Right atrium auricular region (tissue), 2 donors: Measurements from ENCODE around the gene PRELID1. TPM values are rescaled to one million over a fixed set of nuclear protein-coding genes. Genes with fewer than 3 reads are reported as not detected.

Experiments used
- DNase-seq: peaks from one replicate; pipeline ENCODE4 v3.0.0-alpha.2; 2019; ENCODE audit warnings: low spot score
- H3K27ac ChIP-seq, 2 donors: fragments of 200-600 bp; sonication (generic); 1 replicate in 1 of 2; 2 replicates in 1 of 2; pipeline ENCODE4 v1.5.1; 2016 to 2019
- H3K27me3 ChIP-seq, 2 donors: fragments of 200-600 bp; sonication (generic); one replicate each; pipeline versions ENCODE4 v1.5.1 to v1.6.0; 2017 to 2019
- H3K36me3 ChIP-seq: fragments of 200-600 bp; sonication (generic); one replicate; pipeline ENCODE4 v1.5.1; 2016
- H3K4me1 ChIP-seq, 2 donors: fragments of 200-600 bp; sonication (generic); one replicate each; pipeline versions ENCODE4 v1.5.1 to v1.6.0; 2017 to 2019
- H3K4me3 ChIP-seq, 2 donors: fragments of 200-600 bp; sonication (generic); 1 replicate in 1 of 2; 2 replicates in 1 of 2; pipeline ENCODE4 v1.5.1; 2017 to 2019; ENCODE audit warnings: mild to moderate bottlenecking in 1 of 2, moderate library complexity in 1 of 2
- H3K9me3 ChIP-seq, 2 donors: fragments of 200-600 bp; sonication (generic); one replicate each; pipeline ENCODE4 v1.5.1; 2019
- CTCF ChIP-seq, 2 donors: fragments of 200-600 bp; sonication (generic); IDR thresholded peaks; one replicate each; pipeline ENCODE4 v1.5.1; 2019; ENCODE audit warnings: antibody characterized with exemption in 2 of 2
- total RNA-seq, 2 donors: library from RNA; depleted of rRNA; stranded (reverse); fragments of >200 nt; gene quantifications; one replicate each; pipeline ENCODE4 v1.1.0, GENCODE V29; 2016

Gene PRELID1
- total RNA-seq, 2 donors from 2014 or later = 26.7 to 44.3 TPM

GRCh38 chr5:177334781-177335700 is 31.4 kb downstream of the PRELID1 start:
- H3K27me3 ChIP-seq = no peaks in the 10 kb centered on the region
- H3K27ac ChIP-seq = peak overlapping the region; percentile 37 to 48
- DNase-seq = no peak
- H3K36me3 ChIP-seq = peaks cover 81% of the 10 kb centered on the region
- H3K9me3 ChIP-seq = no peaks in the 10 kb centered on the region
- H3K4me3 ChIP-seq = no peak overlapping the region
- H3K4me1 ChIP-seq = peaks cover 0 to 25% of the 10 kb centered on the region in 2 donors
- TF ChIP-seq CTCF (IDR thresholded peaks at IDR 0.05) = no peak

GRCh38 chr5:177335701-177336065 is 32.1 kb downstream of the PRELID1 start:
- peaks cover 81% of the 10 kb centered on the region for H3K36me3 ChIP-seq
- no peak overlapping the region for H3K4me3 ChIP-seq
- no peak for TF ChIP-seq CTCF (IDR thresholded peaks at IDR 0.05)
- no peaks in the 10 kb centered on the region for H3K27me3 ChIP-seq
- peak overlapping the region; percentile 37 to 48 for H3K27ac ChIP-seq
- no peak for DNase-seq
- H3K4me1 ChIP-seq = peaks cover 0 to 25% of the 10 kb centered on the region in 2 donors
- H3K9me3 ChIP-seq = no peaks in the 10 kb centered on the region

GRCh38 chr5:177336112-177336511 is 32.5 kb downstream of the PRELID1 start:
- TF ChIP-seq CTCF (IDR thresholded peaks at IDR 0.05) = peak in 1 of 2 donors; percentile 33
- Histone ChIP-seq H3K4me3 (no peak overlapping the region), H3K9me3 (no peaks in the 10 kb centered on the region), H3K36me3 (peaks cover 81% of the 10 kb centered on the region), H3K27me3 (no peaks in the 10 kb centered on the region), H3K4me1 (peaks cover 0 to 25% of the 10 kb centered on the region in 2 donors), H3K27ac (peak overlapping the region in 1 of 2 donors; percentile 37)
- no peak for DNase-seq

GRCh38 chr5:177336603-177337494 is 33.2 kb downstream of the PRELID1 start:
- Histone ChIP-seq H3K4me1 (peaks cover 0 to 25% of the 10 kb centered on the region in 2 donors), H3K36me3 (peaks cover 81% of the 10 kb centered on the region), H3K9me3 (no peaks in the 10 kb centered on the region), H3K27me3 (no peaks in the 10 kb centered on the region), H3K4me3 (no peak overlapping the region), H3K27ac (no peak overlapping the region)
- no peak for TF ChIP-seq CTCF (IDR thresholded peaks at IDR 0.05)
- DNase-seq = no peak

- DNase-seq = no peak
- no peak overlapping the region for H3K27ac ChIP-seq
- H3K36me3 ChIP-seq = peaks cover 71% of the 10 kb centered on the region
- no peak overlapping the region for H3K4me3 ChIP-seq
- no peaks in the 10 kb centered on the region for H3K27me3 ChIP-seq
- TF ChIP-seq CTCF (IDR thresholded peaks at IDR 0.05) = no peak
- H3K9me3 ChIP-seq = no peaks in the 10 kb centered on the region
- H3K4me1 ChIP-seq = peaks cover 0 to 25% of the 10 kb centered on the region in 2 donors
These were observed 34.9 kb downstream of the PRELID1 start for GRCh38 chr5:177338251-177339106.
